Karpas-422 (cell line): Measurements from ENCODE around the gene ZNF181. TPM values are rescaled to one million over a fixed set of nuclear protein-coding genes. Genes with fewer than 3 reads are reported as not detected.
A peak's percentile ranks its signal among the peaks of the same experiment; 100 is the strongest.

ENCODE experiments used
- DNase-seq: peaks from one replicate; pipeline ENCODE4 v3.0.0-alpha.2; 2015
- H2AFZ ChIP-seq: fragments of 200-600 bp; sonication (generic); 2 replicates; pipeline ENCODE4 v1.6.1; 2014; ENCODE audit warnings: antibody characterized with exemption, low read length, mixed read lengths
- H3K27ac ChIP-seq: fragments of 200-600 bp; sonication (generic); 2 replicates; pipeline ENCODE4 v1.5.1; 2014; ENCODE audit warnings: mild to moderate bottlenecking, low read length, moderate library complexity
- H3K27me3 ChIP-seq: fragments of 200-600 bp; sonication (generic); 2 replicates; pipeline ENCODE4 v1.6.1; 2014; ENCODE audit warnings: low read length, mixed read lengths
- H3K36me3 ChIP-seq: fragments of 200-600 bp; sonication (generic); 2 replicates; pipeline ENCODE4 v1.6.1; 2014; ENCODE audit warnings: low read length, mixed read lengths; ENCODE audit not compliant: insufficient read depth
- H3K4me1 ChIP-seq: fragments of 200-600 bp; sonication (generic); 2 replicates; pipeline ENCODE4 v1.6.1; 2014; ENCODE audit warnings: mild to moderate bottlenecking, low read length, mixed read lengths
- H3K4me2 ChIP-seq: fragments of 200-600 bp; sonication (generic); 2 replicates; pipeline ENCODE4 v1.6.1; 2014; ENCODE audit warnings: low read length, low read depth, mild to moderate bottlenecking; ENCODE audit not compliant: poor library complexity, severe bottlenecking
- H3K4me3 ChIP-seq: fragments of 200-600 bp; sonication (generic); 2 replicates; pipeline ENCODE4 v1.5.1; 2014; ENCODE audit warnings: mild to moderate bottlenecking, antibody characterized with exemption, low read length, mixed read lengths
- H3K79me2 ChIP-seq: fragments of 200-600 bp; sonication (generic); 2 replicates; pipeline ENCODE4 v1.6.1; 2014; ENCODE audit warnings: mild to moderate bottlenecking, low read length, mixed read lengths
- H3K9ac ChIP-seq: fragments of 200-600 bp; sonication (generic); 2 replicates; pipeline ENCODE4 v1.6.0; 2014; ENCODE audit warnings: low read length
- H3K9me2 ChIP-seq: fragments of 200-600 bp; sonication (generic), shearing (Covaris generic); replicated peaks from 2 replicates; pipeline ENCODE4 v1.6.0; 2014; ENCODE audit warnings: mild to moderate bottlenecking, low read length, moderate library complexity; ENCODE audit not compliant: insufficient read depth
- H3K9me3 ChIP-seq: fragments of 300-700, 200-600 bp; sonication (generic); 2 replicates; pipeline ENCODE4 v1.6.1; 2014; ENCODE audit warnings: low read length, mixed read lengths
- H4K20me1 ChIP-seq: fragments of 200-600 bp; sonication (generic); 2 replicates; pipeline ENCODE4 v1.6.1; 2014; ENCODE audit warnings: mild to moderate bottlenecking, antibody characterized with exemption, low read length, low read depth; ENCODE audit not compliant: insufficient read depth
- total RNA-seq: library from RNA; depleted of rRNA; stranded (reverse); fragments of >200 nt; shearing (Covaris generic); gene quantifications from 2 replicates; pipeline ENCODE4 v1.2.3, GENCODE V29; 2014; ENCODE audit warnings: low replicate concordance; rRNA removed

The ZNF181 gene
- total RNA-seq, 1 experiment from 2014 or later, result 11.1 TPM

DNA sequence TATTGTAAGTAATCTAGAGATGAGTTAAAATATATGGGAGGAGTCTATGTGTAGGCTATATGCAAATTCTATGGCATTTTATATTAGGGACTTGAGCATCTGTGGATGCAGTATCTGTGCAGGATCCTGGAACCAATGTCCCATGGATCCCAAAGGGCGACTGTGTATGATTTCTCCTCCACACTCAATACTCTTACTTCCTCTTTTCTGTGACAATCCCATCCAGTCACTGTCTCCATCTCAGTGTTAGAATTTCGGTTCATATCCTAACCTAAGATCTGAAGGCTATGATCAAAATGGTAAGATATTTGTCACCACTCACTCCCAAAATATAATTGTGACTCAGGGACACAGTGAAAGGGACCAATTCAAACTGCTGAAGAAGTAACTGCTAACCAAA lies 54.0 kb downstream of the ZNF181 start:
- Histone ChIP-seq H3K27ac (no peak overlapping the region), H3K9me3 (no peaks in the 10 kb centered on the region), H3K36me3 (no peaks in the 10 kb centered on the region), H3K4me2 (no peak overlapping the region), H2AFZ (no peak overlapping the region), H3K27me3 (no peaks in the 10 kb centered on the region), H3K4me1 (no peaks in the 10 kb centered on the region), H4K20me1 (no peaks in the 10 kb centered on the region), H3K4me3 (no peak overlapping the region), H3K79me2 (no peaks in the 10 kb centered on the region), H3K9ac (no peak overlapping the region), H3K9me2 (no peaks in the 10 kb centered on the region)
- no peak for DNase-seq

DNA sequence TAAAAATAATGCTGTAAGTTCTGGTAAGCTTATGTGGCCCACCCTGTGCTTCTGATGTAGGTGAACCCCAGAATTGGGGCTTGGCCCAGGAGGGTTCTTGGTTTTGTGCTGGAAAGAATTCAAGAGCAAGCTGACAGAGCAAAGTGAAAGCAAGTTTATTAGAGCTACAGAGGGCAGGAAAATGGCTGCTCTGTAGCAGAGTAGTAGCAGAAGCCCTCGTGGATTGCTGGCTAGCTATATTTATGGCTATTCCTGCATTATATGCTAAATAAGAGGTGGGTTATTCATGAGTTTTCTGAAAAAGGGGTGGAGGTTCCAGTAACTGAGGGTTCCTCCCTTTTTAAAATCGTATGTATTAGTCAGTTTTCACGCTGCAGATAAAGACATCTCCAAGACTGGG lies 59.5 kb downstream of the ZNF181 start:
- Histone ChIP-seq H3K9me3 (no peaks in the 10 kb centered on the region), H3K9ac (no peak overlapping the region), H3K27ac (no peak overlapping the region), H3K4me3 (no peak overlapping the region), H4K20me1 (no peaks in the 10 kb centered on the region), H3K27me3 (no peaks in the 10 kb centered on the region), H2AFZ (no peak overlapping the region), H3K9me2 (no peaks in the 10 kb centered on the region), H3K4me2 (peak overlapping the region; percentile 5), H3K4me1 (no peaks in the 10 kb centered on the region), H3K36me3 (no peaks in the 10 kb centered on the region), H3K79me2 (no peaks in the 10 kb centered on the region)
- no peak for DNase-seq

DNA sequence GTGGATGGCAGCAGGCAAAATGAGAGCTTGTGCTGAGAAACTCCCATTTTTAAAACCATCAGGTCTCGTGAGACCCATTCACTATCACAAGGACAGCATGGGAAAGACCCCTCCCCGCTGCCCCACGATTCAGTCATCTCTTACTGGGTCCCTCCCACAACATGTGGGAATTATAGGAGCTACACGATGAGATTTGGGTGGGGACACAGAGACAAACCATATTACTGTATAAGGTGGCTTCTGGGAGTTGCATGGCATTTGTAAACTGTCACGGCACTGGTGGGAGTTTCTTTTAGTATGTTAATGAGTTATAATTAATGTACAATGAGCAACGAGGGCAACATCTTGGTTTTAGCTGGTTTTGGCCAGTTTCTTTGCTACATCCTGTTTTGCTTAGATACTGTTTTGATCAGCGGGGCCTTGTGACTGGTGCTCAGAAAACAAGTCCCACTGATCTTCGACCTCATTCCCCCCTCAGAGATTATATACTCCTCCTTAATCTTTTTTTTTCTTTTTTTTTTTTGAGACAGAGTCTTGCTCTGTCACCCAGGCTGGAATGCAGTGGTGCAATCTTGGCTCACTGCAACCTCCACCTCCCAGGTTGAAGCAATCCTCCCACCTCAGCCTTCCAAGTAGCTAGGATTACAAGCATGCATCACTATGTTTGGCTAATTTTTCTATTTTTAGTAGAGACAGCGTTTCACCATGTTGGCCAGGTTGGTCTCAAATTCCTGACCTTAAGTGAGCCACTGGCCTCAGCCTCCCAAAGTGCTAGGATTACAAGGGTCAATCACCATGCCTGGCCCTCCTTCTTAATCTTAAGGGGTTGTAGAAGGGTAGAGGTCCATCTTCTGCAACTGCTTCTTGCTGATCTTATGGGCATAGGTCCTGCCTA lies 60.3 kb downstream of the ZNF181 start:
- Histone ChIP-seq H3K36me3 (no peaks in the 10 kb centered on the region), H3K27me3 (no peaks in the 10 kb centered on the region), H2AFZ (no peak overlapping the region), H3K9me3 (no peaks in the 10 kb centered on the region), H3K4me3 (no peak overlapping the region), H3K9ac (no peak overlapping the region), H3K27ac (no peak overlapping the region), H3K4me2 (no peak overlapping the region), H3K79me2 (no peaks in the 10 kb centered on the region), H3K9me2 (no peaks in the 10 kb centered on the region), H4K20me1 (no peaks in the 10 kb centered on the region), H3K4me1 (no peaks in the 10 kb centered on the region)
- no peak for DNase-seq

Other genes starting within 250 kb of the ZNF181 start
- not detected in 2 replicates for gene SCGB2B2, start 57.1 kb upstream of the ZNF181 start, total RNA-seq
- gene ZNF302, start 56.6 kb upstream of the ZNF181 start, total RNA-seq, result 0.61 TPM in 1 of 2 replicates, not detected in the other
- 4.1 and 8.3 TPM in 2 replicates for gene ZNF599, start 39.0 kb downstream of the ZNF181 start, total RNA-seq
- gene ZNF30, start 192.7 kb downstream of the ZNF181 start, total RNA-seq, result 6.3 and 8.5 TPM in 2 replicates
- 11.4 and 12.8 TPM in 2 replicates for gene ZNF792, start 230.0 kb downstream of the ZNF181 start, total RNA-seq